HG03135 (cell line): Measurements from ENCODE around the gene IL36RN.
"Not testable (repeated sequence)": the region's sequence is repeated elsewhere in the genome, so short reads cannot be mapped to it uniquely, and the experiment has no call there.

Experiments
- ATAC-seq: cut with Tn5 transposase; IDR thresholded peaks from one replicate; pipeline ENCODE4 v1.9.1; 2021; ENCODE audit warnings: mild to moderate bottlenecking, moderate library complexity; ENCODE audit not compliant: unreplicated experiment

IL36RN gene

DNA sequence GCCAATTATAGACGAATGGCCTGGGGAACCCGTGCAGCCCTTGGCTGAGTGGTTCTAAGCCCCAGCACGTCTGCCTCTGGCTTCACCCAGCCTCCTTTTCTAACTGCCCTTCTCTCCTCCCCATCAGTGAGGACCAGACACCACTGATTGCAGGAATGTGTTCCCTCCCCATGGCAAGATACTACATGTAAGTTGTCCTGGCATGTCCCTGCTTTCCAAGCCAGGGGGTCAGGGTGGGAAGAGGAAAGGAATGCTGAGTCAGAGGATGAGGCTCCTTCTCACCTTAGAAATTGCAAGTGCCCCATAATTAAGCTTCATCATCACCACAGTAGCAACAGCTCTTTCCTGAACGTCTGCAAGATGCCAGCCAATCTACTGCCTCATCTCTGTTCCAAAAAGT, 13.6 kb downstream of the IL36RN start:
- ATAC-seq, result no peak

DNA sequence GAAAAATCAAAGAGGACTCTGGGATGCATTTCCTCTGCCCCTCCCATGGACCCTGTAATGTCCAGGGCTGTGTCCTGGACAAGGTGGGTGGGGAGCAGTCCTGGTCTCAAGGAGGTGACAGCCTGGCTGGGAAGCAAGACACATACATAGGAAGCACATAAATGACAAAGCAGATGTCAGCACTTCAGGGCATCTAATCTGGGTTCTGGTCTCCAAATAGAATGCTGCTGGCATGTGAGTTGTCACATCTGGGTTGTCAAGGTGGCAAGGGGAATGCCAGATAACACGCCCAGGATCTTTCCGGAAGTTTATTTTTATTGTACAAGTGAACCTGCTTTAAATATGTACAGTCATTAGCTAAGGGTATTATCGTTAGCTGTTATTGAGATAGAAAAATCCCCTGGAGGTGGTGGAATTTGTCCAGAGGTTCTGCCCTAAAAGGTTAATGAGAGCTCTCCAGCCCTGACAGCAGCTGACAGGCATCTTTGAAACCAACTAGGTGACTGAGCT, 14.4 kb downstream of the IL36RN start:
- no peak for ATAC-seq

DNA sequence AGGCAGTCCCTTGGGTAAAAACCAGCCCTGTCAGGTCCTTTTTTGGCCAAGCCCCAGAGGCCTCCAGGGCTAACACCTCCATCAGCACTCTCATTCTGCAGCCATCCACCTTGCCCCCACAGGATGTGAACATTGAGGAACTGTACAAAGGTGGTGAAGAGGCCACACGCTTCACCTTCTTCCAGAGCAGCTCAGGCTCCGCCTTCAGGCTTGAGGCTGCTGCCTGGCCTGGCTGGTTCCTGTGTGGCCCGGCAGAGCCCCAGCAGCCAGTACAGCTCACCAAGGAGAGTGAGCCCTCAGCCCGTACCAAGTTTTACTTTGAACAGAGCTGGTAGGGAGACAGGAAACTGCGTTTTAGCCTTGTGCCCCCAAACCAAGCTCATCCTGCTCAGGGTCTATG, 16.0 kb downstream of the IL36RN start:
- no peak for ATAC-seq

DNA sequence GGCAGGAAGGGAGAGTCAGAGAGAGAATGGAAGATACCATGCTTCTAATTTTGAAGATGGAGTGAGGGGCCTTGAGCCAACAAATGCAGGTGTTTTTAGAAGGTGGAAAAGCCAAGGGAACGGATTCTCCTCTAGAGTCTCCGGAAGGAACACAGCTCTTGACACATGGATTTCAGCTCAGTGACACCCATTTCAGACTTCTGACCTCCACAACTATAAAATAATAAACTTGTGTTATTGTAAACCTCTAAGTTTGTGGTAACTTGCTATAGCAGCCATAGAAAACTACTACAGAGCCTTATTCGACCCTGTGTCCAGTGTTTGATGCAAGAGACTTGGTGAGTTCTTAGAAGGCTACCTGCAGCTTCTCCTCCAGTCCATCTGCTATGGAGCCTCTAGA, 16.6 kb downstream of the IL36RN start:
- no peak for ATAC-seq

DNA sequence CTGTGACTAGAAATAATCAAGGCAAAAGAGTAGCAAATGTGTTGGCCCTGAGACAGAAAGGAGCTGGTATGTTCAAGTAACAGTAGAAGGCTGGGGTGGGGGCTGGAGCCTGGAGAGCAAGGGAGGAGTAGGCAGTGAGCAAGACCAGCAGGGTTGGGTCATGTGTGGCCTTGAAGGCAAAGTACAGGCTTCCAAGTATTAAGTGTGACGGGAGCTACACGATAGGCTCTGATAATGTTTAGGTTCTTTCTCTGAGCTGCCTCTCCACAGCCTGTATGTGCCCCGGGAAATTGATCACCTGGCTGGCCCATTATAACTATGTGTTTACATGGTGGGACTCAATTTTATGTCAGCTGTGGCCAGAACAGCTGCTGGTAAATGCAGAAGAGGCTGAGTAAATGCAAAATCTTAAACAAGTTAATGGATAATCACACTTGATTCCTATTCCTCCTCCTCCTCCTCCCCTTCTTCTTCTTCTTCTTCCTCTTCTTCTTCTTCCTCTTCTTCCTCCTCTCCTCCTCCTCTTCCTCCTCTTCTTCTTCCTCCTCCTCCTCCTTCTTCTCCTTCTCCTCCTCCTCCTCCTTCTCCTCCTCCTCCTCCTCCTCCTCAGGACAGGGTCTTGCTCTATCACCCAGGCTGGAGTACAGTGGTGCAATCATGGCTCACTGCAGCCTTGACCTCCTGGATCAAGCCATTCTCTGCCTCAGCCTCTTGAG, 18.1 kb downstream of the IL36RN start:
- ATAC-seq, result no peak

DNA sequence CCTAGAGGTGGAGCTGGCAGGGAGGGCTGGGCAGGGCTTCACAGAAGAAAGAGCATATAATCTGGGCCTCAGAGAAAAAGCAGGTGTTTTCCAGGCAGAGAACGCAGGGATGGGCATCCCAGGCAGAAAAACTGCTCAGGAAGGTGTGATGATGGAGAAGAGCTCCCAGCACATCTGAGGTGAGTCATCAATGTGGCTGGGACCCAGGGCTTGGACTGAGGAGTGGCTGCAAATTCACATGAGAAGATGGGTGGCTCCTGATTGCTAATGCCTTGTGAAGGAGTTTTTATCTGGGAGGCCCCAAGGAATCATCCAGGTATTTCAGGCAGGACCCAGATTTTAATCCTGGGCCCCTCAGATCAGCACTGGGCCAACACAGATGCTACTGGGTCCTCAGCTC, 18.9 kb downstream of the IL36RN start:
- no peak for ATAC-seq

DNA sequence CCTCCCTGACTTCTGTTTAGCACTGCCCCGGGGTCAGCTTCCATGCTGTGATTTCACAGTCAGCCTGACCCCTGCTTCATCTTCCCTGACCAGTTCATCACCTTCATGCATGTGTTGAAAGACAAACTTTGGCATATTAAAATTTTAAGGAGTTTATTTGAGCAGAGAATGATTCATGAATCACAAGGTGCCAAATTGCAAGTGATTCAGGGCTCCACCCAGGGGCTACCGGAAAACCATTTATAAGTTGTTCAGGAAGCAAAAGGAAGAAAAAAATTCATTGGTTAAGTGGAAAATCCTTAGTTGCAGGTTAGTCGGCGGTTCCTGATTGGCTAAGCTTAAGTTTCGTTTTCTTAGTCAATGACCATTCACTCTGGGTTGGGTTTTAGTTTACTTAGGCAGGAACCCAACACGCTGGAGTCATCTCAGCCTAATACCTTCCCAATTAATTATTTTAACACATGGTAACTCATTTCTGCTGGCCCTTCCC, 19.4 kb downstream of the IL36RN start:
- no peak for ATAC-seq

DNA sequence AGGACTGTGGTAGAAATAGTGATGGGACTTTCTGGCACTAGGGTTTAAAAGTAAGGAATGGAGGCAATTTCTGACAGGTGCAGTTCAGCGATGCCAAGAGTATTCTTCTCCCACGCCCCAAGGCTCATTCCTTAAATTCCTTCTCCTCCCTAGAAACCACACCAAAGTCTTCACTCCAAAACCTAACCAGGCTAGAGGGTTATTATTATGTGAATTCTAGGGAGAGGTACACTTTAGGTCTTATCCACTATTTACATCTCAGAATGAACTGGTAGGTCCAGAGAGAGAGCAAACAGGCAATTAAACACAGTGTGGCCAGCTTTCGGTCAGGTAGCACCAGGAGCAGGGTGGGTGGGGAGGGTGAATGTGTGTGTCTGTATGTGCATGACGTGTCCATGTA, 20.1 kb downstream of the IL36RN start:
- no peak for ATAC-seq

DNA sequence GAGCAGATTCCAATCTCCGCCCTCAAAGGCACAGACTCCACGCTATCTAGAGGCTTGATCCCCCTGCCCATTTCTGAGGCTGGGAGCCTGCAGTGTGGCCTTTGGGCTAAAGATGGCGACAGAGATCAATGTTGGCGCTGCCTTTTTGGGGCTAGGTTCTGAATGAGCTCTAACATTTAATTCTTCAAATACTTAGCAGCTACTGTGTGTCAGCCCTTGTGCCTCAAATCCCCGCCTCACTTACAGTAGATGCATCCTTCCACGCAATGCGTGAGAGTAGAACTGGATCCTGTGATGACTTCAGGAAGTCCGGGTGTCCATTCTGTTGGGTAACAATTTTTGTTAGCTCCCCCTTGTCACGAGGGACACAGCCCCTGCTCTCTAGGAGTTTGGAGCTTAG, 21.1 kb downstream of the IL36RN start:
- ATAC-seq, result no peak

DNA sequence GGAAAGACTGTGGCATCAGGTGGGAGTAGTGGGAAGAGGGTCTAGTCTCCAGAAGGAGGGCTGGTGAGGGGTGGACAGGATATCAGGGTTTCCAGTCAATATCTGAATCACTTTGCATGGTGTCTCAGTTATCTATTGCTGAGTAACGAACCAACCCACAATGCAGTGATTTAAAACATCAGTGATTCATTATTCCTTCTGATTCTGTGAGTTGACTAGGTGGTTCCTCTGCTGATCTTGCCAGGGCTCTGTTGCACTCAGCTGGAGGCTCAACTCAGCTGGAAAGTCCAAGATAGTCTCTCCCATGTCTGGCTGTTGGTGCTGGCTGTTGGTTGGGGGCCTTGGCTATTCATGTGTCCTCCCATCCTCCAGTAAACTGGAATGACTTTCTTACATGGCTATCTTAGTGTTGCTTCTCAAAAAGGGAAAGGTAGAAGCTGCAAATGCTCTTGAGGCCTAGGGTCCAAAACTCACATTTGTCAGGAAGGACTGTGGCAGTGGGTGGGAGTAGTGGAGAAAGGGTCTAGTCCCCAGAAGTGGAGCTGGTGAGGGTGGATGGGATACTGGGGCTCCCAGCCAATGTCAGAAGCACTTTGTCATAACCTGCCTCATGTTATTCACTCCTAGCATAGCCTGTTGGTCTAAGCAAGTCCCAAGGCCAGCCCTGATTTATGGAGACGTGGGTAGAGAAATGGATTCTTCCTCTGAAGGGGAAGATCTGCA, 22.7 kb downstream of the IL36RN start:
- no peak for ATAC-seq

DNA sequence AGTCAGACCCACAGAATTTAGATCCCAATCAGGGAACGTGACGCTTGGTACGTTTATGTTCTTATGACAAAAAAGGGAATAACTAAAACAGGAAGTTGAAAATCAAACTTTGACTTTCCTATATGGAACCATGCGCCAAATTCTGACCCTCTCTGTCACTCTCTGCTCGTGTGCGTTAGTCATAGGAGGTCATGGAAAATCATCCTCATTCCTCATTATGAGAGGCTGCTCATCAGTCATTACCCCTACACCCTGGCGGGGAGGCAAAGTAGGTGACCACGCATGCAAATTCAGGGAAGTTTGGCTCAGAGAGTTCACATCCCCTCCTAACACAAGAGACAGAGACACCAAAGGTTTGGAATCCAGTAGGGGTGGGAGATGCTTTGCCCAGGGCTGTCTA, 24.3 kb downstream of the IL36RN start:
- no peak for ATAC-seq

DNA sequence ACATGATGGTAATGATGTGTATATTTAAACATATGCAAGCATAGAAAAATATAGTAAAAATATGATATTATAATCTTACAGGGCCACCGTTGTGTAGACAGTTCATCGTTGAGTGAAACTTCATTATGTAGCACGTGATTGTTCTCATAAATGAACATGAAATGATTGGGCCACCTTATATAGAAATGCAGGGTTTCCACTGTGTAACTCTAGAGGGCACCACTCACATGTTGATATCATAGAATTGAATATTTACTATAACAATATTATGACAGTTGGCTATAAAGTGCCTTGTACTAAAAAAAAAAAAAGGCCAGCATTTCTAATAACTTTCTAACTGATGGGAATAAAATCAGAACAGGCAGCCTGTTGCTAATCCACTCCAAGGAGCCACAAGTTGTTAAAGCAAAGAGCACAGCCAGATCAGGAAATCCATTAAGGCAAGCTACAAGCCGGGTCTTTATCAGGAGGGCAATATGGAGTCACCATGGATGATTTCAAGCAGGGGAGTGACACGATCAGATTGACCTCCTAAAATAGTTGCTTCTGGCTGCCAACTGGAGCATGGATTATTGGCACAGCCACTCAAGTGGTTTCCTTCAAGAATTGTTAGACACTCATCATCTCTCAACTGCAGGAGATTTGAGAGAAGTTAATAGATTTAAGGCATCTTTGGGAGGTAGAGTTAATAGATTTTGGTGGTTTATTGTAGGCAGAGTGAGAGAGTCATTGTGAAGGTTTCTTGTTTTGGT, 25.4 kb downstream of the IL36RN start:
- ATAC-seq, result no peak

DNA sequence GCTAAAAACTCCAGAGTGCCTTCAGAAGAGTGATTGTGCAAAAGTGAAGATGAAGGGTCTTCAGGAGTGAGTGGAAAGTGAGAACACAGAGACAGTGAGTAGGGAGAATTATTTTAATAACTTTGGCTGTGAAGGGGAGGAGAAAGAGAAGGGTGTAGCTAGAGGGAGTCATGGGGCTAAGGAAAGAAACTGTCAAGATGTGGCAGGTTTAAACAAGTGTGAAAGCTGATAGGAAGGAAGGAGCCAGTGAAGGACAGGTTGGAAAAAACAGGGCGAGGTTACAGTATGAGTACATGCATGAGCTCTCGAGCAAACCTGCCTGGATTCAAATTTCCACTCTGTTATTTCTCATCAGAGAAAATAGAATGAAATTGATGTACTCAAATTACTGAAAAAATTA, 26.5 kb downstream of the IL36RN start:
- ATAC-seq, result no peak

DNA sequence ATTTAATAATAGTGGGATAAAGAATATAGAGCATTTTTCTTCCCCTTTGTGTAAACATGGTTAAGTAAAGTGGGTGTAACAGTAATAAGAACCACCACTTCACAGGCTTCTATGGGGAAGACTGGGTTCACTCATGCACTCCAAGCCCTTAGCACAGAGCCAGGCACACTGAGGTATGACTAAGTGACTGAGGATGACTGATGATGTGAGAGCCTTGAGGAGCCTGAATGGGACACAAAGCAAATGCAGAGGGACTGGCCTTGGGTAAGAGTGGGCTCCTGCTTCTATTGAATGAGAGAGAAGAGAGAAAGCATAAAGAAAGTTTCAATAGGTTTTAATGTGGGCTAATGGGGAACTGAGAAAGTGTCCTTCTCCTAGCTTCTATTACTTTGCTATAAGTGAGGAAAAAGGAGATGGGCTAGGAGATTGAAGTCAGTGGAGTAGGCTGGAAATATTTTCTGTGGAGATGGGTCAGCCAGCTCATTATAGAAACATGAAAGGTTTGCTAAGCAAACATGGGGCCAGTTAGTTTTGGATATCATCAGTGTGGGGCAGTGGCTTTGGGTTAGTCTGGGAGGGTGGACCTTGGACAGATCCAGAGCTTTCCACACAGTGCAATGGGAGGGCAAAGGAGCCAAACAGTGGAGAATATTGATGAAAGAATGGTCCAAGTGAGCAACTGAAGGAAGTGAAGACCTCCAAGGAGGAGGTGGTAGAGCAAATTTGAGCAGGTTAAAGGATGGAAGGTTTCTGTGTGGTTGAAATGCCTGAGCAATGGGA, 29.4 kb downstream of the IL36RN start:
- no peak for ATAC-seq

DNA sequence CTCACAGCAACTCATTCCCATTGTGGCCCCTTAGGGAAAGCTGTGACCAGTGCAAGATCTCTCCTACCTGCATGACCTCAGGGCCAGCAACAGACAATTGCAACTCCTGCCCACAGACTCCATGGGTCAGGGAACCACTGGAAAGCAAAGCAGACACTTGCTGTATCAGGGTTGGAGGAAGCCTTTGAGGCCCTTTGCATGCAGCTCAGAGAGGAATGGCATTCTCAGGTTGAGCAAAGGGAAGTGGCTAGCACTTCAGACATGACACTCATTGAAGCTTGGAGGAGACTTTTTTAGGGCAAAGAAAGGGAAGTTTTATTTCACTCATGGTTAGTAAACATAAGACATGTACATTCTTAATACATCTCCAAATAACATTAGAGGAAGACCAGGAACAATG, 30.9 kb downstream of the IL36RN start:
- ATAC-seq, result no peak

DNA sequence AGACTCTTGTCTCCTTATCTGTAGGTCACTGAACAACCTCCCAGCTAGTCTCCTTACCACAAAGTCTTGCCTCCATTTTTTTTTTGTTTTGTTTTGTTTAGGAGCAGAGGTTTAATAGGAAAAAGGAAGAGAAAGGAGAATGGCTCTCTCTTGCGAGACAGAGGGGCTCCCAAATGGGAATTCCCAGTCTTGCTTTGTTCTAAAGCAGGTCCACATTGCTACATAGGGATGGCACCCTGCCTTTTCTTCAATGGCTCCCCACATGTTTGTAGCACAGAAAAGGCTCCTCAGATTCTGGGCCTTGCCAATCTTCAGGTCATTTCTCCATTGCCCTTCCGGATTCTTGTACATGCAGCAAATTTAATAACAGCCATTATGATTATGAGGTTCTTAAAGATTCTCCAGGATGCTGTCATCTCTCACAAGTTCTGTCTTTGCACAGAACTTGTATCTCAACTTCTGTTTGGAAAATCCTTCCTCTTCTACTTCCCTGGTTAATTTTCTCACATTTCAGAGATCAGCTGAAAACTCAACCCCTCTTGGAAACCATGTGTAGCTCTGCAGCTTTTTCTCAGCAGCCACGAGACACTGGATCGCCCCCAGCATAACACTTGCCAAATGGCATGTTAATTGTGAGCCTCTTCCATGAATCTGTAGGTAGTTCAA, 32.4 kb downstream of the IL36RN start:
- no peak for ATAC-seq

DNA sequence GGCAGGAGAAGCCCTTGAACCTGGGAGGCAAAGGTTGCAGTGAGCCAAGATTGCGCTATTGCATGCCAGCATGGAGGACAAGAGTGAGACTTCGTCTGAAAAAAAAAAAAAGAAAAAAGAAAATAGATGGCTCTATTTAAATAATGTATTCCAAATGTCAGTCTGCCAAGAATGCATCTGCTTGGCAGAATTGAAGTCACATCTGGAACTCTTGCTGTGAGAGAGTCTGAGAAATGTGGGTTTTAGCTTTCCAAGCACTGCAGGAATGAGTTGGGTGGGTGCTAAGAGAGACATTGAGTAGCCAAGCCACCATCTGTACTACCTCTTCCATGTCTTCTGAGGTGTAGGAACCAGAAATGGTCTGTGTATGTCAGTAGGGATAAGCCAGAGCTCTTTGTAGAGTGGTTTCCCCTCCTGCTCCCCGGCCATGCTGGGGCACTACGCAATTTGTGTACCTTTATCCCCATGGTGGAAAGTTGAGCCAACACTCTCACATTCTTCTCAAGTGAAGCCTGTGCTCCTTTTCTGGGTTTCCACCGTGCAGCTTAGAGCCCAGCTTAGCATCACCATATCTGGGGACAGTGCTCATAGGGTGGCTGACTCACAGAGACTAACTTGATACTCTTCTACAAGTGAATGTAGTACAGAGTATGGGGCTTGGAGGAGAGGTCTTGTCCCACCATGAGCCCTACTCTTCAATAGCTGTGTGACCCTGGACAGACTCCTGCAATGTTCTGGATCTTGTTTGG, 34.0 kb downstream of the IL36RN start:
- ATAC-seq, result no peak

DNA sequence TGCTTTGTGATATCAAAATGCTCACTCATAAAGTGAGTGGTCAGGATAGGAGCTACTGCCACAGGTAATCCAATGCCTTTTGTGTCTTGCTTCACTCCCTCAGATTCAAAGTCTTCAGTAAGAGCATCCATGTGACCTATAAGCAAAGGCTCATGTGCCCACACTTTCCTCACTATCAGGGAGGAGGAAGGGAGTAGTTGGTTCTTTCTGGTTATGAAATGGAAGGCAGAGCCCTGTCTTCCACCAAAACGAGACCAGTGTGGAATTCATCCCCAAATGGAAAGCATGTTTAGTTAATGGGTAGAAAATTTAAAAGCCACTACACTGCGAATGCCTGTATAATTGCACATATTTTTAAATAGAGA, 34.6 kb downstream of the IL36RN start:
- no peak for ATAC-seq

DNA sequence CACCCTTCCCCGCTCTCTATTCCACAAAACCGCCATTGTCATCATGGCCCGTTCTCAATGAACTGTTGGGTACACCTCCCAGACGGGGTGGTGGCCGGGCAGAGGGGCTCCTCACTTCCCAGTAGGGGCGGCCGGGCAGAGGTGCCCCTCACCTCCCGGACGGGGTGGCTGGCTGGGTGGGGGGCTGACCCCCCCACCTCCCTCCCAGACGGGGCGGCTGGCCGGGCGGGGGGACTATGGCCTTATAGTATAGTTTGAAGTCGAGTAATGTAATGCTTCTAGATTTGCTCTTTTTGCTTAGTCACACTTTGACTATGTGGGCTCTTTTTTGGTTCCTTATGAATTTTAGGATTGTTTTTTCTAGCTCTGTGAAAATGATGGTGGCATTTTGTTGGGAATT, 37.3 kb downstream of the IL36RN start:
- ATAC-seq, result not testable (repeated sequence)
